NCI-H2107 treated with DMSO at 0.1 percent for 48 hours (cell line): Measurements from ENCODE around the gene DIDO1.

ENCODE experiments used
- DNase-seq: peaks from one replicate; lab custom pipeline; 2025; ENCODE audit not compliant: unreplicated experiment; lab: John Stamatoyannopoulos, UW

Gene DIDO1

GRCh38 chr20:62837790-62838127, 88.5 kb downstream of the DIDO1 start:
- no peak for DNase-seq

DNA sequence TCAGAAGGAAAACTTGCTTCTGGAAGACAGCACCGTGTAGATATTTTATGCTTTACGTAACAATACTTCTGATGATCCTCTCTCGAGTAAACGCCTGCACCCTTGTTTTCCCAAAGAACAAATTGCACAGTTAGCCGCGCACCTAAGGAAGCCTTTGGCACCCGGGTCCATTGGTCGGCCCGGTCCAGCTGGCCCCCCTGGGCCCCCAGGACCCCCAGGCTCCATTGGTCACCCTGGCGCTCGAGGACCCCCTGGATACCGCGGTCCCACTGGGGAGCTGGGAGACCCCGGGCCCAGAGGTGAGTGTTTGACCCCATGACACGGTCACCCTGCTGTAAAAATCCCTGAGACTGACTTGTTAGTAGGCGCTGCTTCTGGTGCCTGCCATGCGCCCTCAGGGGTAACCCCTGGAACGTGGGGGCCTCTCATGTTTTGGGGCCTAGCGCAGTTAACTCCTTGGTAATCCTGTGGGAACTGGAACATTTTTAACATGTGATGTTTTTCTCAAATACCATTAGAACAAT, 89.3 kb downstream of the DIDO1 start:
- DNase-seq: no peak

- no peak for DNase-seq
Observed at GRCh38 chr20:62835931-62836861, 90.1 kb downstream of the DIDO1 start.

DNA sequence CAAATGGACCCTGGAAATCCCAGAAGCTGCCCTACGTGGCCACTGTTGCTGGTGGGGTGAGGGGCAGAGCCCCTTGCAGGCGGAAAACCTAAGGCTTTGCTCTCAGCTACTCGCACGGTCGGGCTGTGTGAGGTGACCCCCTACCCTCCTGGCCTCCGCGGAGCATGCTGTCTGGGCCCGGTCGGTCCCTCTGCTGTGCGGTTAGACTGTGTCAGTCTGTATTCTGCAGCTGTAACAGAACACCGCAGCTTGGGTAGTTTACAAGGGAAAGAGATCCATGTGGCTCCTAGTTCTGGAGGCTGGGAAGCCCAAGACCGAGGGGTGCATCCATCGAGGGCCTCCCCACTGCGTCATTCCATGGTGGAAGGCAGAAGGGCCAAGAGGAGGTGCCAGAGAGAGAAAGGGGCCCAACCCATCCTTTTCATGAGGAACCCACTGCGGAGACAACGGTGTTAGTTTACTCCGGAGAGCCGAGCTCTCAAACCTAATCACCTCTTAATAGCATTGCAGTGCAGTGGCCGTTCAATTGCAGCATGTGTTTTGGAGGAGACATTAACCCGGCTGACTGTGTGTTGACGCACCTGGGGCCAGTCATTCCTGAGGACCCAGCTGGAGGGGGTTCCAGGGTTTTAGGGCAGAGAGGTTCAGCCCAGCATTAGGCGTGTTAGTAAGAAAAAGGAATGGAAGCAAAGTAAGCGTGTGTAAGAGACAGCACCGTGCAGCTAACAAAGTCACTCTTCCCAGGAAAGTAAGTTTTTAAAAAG, 91.2 kb downstream of the DIDO1 start:
- DNase-seq: no peak

- DNase-seq: no peak
Observed at GRCh38 chr20:62832951-62833391, 93.3 kb downstream of the DIDO1 start.

DNA sequence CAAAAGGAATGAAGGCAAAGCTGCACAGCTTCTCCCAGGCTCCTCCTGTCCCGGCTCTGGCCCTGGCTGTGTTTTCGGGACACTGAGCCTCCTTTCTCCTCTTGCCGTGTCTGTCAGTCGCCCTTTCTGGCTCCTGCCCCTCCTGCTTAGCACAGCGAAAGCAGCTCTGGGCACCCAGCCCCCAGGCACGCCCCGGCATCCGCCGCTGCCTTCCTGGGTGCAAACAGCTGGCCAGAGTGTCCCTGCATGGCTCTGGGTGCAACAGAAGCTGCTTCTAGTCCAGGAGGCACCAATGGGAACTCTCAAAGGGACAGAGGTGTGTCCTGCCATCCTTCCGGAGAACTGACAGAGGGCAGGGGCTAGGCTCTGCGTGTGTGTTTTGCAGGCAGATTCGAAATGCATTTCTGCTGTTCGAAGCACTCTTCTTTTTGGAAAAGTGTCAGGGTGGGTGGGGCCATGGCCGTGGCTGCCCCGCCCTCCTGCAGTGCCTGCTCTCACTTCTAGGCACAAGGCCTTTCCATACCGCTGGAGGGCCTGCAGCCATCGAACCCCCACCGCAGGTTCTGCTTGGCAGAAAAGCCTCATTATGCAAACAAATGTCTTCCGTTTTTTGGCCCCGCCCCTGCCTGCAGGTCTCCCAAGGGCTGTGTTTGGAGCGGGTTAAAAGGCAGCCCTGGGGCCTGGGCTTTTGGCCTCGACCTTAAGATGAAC, 93.9 kb downstream of the DIDO1 start:
- peak; percentile 26 for DNase-seq

DNA sequence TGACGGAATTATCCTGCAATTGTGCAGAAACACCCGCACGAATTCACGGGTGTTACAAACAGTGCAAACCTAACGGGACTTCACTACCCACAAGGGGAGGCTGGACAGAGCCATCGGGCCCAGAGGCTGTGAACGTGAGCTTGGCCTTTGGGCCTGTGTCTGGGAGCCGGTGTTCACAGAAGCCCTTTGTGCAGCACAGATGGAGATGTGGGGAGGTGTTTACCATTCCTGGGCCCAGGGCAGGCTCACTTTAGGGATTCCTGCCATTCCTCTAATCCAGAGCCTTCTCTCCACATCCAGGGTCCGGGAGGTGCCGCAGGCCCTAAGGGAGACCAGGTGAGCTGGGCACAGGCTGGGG, 94.5 kb downstream of the DIDO1 start:
- DNase-seq: no peak

GRCh38 chr20:62831361-62831788, 94.9 kb downstream of the DIDO1 start:
- no peak for DNase-seq

GRCh38 chr20:62830821-62831220, 95.5 kb downstream of the DIDO1 start:
- no peak for DNase-seq

GRCh38 chr20:62830251-62830650, 96.1 kb downstream of the DIDO1 start:
- no peak for DNase-seq

DNA sequence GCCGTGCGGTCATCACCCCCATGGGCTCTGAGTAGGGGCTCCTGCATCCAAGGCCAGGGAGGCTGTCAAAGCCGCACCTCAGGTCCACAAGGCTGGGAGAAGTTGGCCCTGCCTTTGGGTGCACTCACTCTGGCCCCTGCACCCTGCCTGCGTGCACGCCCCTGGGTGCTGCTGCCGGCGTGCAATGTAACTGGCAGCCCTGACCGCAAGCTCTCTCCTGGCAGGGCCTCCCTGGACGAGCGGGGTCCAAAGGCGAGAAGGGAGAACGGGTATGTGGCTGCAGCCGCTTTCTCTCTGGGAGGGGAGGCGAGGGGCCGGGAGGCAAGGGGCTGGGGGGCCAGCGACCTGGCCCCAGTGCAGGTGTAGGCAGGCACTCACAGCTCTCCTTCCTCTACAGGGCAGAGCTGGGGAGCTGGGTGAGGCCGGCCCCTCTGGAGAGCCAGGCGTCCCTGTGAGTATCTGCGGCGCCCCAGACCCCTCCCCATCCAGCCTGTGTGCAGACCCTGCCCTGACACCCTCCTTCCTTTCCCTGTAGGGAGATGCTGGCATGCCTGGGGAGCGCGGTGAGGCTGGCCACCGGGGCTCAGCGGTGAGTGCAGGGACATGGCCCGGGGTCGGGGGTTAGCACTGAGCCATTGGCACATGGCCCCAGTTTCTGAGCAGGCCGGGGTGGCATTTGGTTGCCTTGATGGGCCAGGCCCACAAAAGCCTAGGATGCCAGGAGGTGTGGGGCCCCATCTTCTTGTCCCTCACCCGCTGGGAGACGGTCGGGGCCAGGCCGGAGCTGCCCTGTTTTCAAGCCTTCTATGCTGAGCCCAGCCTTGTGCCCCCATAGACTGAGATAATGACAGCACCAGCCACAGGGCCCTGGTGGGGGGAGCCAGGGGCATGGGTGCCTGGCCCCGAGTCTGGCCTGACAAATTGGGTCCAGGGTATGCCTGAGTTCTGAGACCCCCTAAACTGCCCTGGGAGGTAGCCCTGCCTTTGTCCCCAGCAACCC, 96.8 kb downstream of the DIDO1 start:
- no peak for DNase-seq

GRCh38 chr20:62828511-62829230, 97.6 kb downstream of the DIDO1 start:
- no peak for DNase-seq

DNA sequence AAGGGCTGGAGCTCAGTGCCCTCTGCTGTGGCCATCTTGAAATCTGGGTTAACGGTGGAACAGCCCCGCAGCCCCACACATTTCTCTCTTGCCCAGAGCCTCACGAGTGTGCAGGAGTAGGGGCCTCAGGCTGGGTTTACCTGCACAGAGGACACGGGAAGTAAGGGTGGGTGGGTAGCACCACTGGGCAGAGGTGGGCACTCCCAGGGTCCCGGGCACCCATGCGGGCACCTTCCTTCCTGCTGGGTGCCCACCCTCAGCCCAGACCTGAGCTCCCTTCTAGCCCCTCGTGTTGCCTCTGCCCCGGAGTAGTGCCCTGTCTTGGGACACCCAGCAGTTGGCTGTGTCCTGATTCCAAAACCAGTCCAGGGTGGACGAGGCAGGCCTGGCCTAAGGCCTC, 98.3 kb downstream of the DIDO1 start:
- DNase-seq: no peak
